ENCODE results near the gene ZNF568.
A peak's percentile ranks its signal among the peaks of the same experiment; 100 is the strongest.

Gene ZNF568

DNA sequence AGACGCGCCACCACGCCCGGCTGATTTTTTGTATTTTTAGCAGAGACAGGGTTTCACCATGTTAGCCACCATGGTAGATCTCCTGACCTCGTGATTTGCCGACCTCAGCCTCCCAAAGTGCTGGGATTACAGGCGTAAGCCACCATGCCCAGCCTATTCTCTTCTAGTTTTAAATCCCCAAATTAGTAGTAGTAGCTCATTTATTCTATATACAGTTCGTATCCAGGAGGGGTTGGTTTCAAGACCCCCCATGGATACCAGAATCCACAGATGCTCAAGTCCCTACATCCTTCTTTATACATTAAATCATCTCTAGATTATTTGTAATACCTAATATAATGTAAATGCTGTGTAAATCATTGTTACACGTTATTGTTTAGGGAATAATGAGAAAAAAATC, 2.0 kb downstream of the ZNF568 start:
- TF ChIP-seq, protein P1, sequence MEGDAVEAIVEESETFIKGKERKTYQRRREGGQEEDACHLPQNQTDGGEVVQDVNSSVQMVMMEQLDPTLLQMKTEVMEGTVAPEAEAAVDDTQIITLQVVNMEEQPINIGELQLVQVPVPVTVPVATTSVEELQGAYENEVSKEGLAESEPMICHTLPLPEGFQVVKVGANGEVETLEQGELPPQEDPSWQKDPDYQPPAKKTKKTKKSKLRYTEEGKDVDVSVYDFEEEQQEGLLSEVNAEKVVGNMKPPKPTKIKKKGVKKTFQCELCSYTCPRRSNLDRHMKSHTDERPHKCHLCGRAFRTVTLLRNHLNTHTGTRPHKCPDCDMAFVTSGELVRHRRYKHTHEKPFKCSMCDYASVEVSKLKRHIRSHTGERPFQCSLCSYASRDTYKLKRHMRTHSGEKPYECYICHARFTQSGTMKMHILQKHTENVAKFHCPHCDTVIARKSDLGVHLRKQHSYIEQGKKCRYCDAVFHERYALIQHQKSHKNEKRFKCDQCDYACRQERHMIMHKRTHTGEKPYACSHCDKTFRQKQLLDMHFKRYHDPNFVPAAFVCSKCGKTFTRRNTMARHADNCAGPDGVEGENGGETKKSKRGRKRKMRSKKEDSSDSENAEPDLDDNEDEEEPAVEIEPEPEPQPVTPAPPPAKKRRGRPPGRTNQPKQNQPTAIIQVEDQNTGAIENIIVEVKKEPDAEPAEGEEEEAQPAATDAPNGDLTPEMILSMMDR (IDR thresholded peaks at IDR 0.05; ENCODE audit: low read depth, low read length): no peak
- DNase-seq (ENCODE audit: low read depth in 2 of 2): no peak
- H3K4me3 ChIP-seq (replicated peaks in 1 of 2; ENCODE audit: low read depth in 2 of 2, low read length in 2 of 2): no peak overlapping the region

GRCh38 chr19:36931684-36932083, 15.6 kb downstream of the ZNF568 start:
- TF ChIP-seq, protein P1 (IDR thresholded peaks at IDR 0.05; ENCODE audit: low read depth, low read length): no peak
- no peak overlapping the region for H3K4me3 ChIP-seq (replicated peaks in 1 of 2; ENCODE audit: low read depth in 2 of 2, low read length in 2 of 2)
- DNase-seq (ENCODE audit: low read depth in 2 of 2): no peak

- H3K4me3 ChIP-seq (replicated peaks in 1 of 2; ENCODE audit: low read depth in 2 of 2, low read length in 2 of 2): no peak overlapping the region
- DNase-seq (ENCODE audit: low read depth in 2 of 2): peak in 1 of 2 donors; percentile 8
- TF ChIP-seq, protein P1 (IDR thresholded peaks at IDR 0.05; ENCODE audit: low read depth, low read length): no peak
These were observed 23.0 kb downstream of the ZNF568 start for GRCh38 chr19:36939153-36939552.

DNA sequence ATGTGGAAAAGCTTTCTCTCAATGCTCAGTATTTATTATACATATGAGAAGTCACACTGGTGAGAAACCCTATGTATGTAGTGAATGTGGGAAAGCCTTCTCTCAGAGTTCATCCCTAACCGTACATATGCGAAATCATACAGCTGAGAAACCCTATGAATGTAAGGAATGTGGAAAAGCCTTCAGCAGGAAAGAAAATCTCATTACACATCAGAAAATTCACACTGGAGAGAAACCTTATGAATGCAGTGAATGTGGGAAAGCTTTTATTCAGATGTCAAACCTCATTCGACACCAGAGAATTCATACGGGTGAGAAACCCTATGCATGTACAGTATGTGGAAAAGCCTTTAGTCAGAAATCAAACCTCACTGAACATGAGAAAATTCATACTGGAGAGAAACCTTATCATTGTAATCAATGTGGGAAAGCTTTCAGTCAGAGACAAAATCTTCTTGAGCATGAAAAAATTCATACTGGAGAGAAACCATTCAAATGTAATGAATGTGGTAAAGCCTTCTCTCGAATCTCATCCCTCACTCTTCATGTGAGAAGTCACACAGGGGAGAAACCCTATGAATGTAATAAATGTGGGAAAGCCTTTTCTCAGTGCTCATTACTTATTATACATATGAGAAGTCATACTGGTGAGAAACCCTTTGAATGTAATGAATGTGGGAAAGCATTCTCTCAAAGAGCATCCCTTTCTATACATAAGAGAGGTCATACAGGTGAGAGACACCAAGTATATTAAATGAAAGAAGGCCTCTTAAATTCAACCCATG, 34.4 kb downstream of the ZNF568 start:
- TF ChIP-seq, protein P1 (IDR thresholded peaks at IDR 0.05; ENCODE audit: low read depth, low read length): no peak
- H3K4me3 ChIP-seq (replicated peaks in 1 of 2; ENCODE audit: low read depth in 2 of 2, low read length in 2 of 2): no peak overlapping the region

GRCh38 chr19:36962346-36962745, 46.2 kb downstream of the ZNF568 start:
- DNase-seq (ENCODE audit: low read depth in 2 of 2): no peak
- TF ChIP-seq, protein P1 (IDR thresholded peaks at IDR 0.05; ENCODE audit: low read depth, low read length): no peak
- no peak overlapping the region for H3K4me3 ChIP-seq (replicated peaks in 1 of 2; ENCODE audit: low read depth in 2 of 2, low read length in 2 of 2)

More for the DNA sequence above, 34.4 kb downstream of the ZNF568 start:
- no peak for DNase-seq (ENCODE audit: low read depth in 2 of 2)

DNA sequence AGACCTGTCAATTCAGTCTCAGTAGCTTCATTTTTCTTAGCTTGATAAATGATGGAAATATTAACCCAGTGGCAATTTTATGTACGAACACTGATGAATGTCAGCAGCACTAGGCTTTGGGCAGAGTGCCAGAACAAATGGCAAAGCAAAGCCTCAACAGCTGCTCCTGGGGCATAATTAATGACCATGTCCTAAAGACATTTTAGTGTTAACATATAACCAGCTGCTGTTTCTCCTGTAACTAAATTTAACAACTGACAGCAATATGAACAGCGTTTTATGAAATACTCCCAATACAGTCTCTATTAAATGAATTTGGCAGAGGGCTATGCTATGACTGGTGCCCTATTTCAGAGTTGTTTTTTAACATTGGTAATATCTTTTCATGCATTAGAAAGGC, 47.1 kb downstream of the ZNF568 start:
- DNase-seq (ENCODE audit: low read depth in 2 of 2): no peak
- TF ChIP-seq, protein P1 (IDR thresholded peaks at IDR 0.05; ENCODE audit: low read depth, low read length): no peak
- no peak overlapping the region for H3K4me3 ChIP-seq (replicated peaks in 1 of 2; ENCODE audit: low read depth in 2 of 2, low read length in 2 of 2)

Measured in cardiac fibroblast (primary cell).